ENCODE measurements around the gene SKOR1. TPM values are rescaled to one million over a fixed set of nuclear protein-coding genes. Genes with fewer than 3 reads are reported as not detected.
A peak's percentile ranks its signal among the peaks of the same experiment; 100 is the strongest.

Gene SKOR1
- total and polyA plus RNA-seq, 2 of the 13 experiments (the other 11 are each of a cell fraction or from before 2014, with no cell fraction given) = 0.09 to 0.11 TPM

GRCh38 chr15:67863442-67863987 is 38.2 kb downstream of the SKOR1 start (continued):
- TF ChIP-seq, protein P1, sequence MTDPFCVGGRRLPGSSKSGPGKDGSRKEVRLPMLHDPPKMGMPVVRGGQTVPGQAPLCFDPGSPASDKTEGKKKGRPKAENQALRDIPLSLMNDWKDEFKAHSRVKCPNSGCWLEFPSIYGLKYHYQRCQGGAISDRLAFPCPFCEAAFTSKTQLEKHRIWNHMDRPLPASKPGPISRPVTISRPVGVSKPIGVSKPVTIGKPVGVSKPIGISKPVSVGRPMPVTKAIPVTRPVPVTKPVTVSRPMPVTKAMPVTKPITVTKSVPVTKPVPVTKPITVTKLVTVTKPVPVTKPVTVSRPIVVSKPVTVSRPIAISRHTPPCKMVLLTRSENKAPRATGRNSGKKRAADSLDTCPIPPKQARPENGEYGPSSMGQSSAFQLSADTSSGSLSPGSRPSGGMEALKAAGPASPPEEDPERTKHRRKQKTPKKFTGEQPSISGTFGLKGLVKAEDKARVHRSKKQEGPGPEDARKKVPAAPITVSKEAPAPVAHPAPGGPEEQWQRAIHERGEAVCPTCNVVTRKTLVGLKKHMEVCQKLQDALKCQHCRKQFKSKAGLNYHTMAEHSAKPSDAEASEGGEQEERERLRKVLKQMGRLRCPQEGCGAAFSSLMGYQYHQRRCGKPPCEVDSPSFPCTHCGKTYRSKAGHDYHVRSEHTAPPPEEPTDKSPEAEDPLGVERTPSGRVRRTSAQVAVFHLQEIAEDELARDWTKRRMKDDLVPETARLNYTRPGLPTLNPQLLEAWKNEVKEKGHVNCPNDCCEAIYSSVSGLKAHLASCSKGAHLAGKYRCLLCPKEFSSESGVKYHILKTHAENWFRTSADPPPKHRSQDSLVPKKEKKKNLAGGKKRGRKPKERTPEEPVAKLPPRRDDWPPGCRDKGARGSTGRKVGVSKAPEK (CRISPR knock-in tag; IDR thresholded peaks at IDR 0.05; ENCODE audit: borderline replicate concordance) = 0 out of 2 replicates have a peak, but pooled peaks have one; percentile 18
- TF ChIP-seq TFAP4 (IDR thresholded peaks at IDR 0.05; ENCODE audit: borderline replicate concordance, low read depth) (no peak), HNRNPH1 (optimal IDR thresholded peaks at IDR 0.05; ENCODE audit: low read depth, low read length) (no peak), DR1 (CRISPR knock-in tag; IDR thresholded peaks at IDR 0.05) (no peak), ZNF740 (CRISPR knock-in tag; IDR thresholded peaks at IDR 0.05) (no peak), YEATS4 (CRISPR knock-in tag; IDR thresholded peaks at IDR 0.05; ENCODE audit: borderline replicate concordance) (peak; percentile 73; the same call in 1 of the 2 replicates), NFATC3 (CRISPR knock-in tag; IDR thresholded peaks at IDR 0.05) (no peak), ZNF251 (CRISPR knock-in tag; IDR thresholded peaks at IDR 0.05) (no peak), PAF1 (CRISPR knock-in tag; IDR thresholded peaks at IDR 0.05) (no peak), ZNF256 (CRISPR knock-in tag; conservative IDR thresholded peaks at IDR 0.05) (peak; percentile 83; the same call in 1 of the 2 replicates), ZSCAN25 (CRISPR knock-in tag; IDR thresholded peaks at IDR 0.05) (no peak), TCF7L2 (IDR thresholded peaks at IDR 0.05; ENCODE audit: low read depth, low read length) (no peak), ZNF557 (CRISPR knock-in tag; IDR thresholded peaks at IDR 0.05) (no peak), NCOA2 (CRISPR knock-in tag; IDR thresholded peaks at IDR 0.05) (0 out of 2 replicates have a peak, but pooled peaks have one; percentile 15), ZNF572 (CRISPR knock-in tag; IDR thresholded peaks at IDR 0.05) (peak; percentile 68), ZNF710 (CRISPR knock-in tag; IDR thresholded peaks at IDR 0.05; ENCODE audit: borderline replicate concordance) (peak; percentile 76), ZNF501 (CRISPR knock-in tag; IDR thresholded peaks at IDR 0.05) (peak; percentile 50; the same call in 1 of the 2 replicates), ZFP36L2 (CRISPR knock-in tag; IDR thresholded peaks at IDR 0.05) (no peak), ZBTB37 (CRISPR knock-in tag; IDR thresholded peaks at IDR 0.05) (no peak)
- TF ChIP-seq, protein P2, sequence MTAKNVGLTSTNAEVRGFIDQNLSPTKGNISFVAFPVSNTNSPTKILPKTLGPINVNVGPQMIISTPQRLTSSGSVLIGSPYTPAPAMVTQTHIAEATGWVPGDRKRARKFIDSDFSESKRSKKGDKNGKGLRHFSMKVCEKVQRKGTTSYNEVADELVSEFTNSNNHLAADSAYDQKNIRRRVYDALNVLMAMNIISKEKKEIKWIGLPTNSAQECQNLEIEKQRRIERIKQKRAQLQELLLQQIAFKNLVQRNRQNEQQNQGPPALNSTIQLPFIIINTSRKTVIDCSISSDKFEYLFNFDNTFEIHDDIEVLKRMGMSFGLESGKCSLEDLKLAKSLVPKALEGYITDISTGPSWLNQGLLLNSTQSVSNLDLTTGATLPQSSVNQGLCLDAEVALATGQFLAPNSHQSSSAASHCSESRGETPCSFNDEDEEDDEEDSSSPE (CRISPR knock-in tag; IDR thresholded peaks at IDR 0.05) = peak; percentile 72
- TF ChIP-seq, protein P3, sequence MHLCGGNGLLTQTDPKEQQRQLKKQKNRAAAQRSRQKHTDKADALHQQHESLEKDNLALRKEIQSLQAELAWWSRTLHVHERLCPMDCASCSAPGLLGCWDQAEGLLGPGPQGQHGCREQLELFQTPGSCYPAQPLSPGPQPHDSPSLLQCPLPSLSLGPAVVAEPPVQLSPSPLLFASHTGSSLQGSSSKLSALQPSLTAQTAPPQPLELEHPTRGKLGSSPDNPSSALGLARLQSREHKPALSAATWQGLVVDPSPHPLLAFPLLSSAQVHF (CRISPR knock-in tag; IDR thresholded peaks at IDR 0.05) = no peak

Measured in HepG2 (cell line).